Neural crest cell (in vitro differentiated cells): ENCODE measurements around the gene MYH9. TPM values are rescaled to one million over a fixed set of nuclear protein-coding genes. Genes with fewer than 3 reads are reported as not detected.

Source experiments
- DNase-seq: peaks from one replicate; pipeline ENCODE4 v3.0.0; 2021; ENCODE audit warnings: low read depth, mixed read lengths, low spot score
- H3K27ac Mint-ChIP-seq: one replicate; pipeline ENCODE4 v1.8.0; 2021; ENCODE audit warnings: mild to moderate bottlenecking, mixed read lengths; ENCODE audit not compliant: unreplicated experiment
- H3K27me3 Mint-ChIP-seq: 2 replicates; pipeline ENCODE4 v1.8.0; 2021; ENCODE audit warnings: low read depth, mild to moderate bottlenecking, mixed read lengths
- H3K36me3 Mint-ChIP-seq: 2 replicates; pipeline ENCODE4 v1.8.0; 2021; ENCODE audit warnings: low read depth, mild to moderate bottlenecking, mixed read lengths
- H3K4me1 Mint-ChIP-seq: 2 replicates; pipeline ENCODE4 v1.8.0; 2021; ENCODE audit warnings: mixed read lengths
- H3K4me3 Mint-ChIP-seq: one replicate; pipeline ENCODE4 v1.8.0; 2021; ENCODE audit warnings: mild to moderate bottlenecking, mixed read lengths
- H3K9me3 Mint-ChIP-seq: 2 replicates; pipeline ENCODE4 v1.8.0; 2021; ENCODE audit warnings: mixed read lengths
- total RNA-seq: library from RNA; stranded (reverse); gene quantifications from 2 replicates; pipeline ENCODE4 v1.2.1, GENCODE V29; 2021
- TF ChIP-seq, protein P1 (sequence below): fragments of 200-600 bp; sonication (generic); conservative IDR thresholded peaks from 2 replicates; pipeline ENCODE4 v1.5.0; 2021; ENCODE audit warnings: antibody characterized with exemption, mild to moderate bottlenecking

MYH9 gene
- total RNA-seq, 1 donor from 2014 or later = 160 TPM

DNA sequence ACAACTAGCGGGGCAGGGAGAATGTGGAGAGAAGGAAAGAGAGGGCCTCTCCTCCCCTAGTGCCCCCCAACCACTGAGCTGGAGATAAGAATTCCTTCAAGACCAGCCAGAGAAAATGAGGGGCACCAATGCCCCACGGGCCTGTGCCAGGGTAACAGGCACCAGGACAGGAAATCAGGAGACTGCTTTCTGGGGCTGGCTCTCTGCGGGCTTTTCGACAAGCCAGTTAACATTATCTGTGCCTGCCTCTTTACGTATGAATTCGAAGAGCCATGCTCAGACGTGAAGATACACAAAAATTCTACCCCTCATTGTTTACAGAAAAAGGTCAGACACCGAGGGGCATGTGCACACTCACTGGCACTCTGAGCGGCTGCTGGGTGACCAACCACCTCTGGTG is 52.1 kb downstream of the MYH9 start:
- Mint-ChIP-seq H3K27ac (peak overlapping the region; percentile 89), H3K36me3 (peaks cover 15% of the 10 kb centered on the region), H3K4me3 (peak overlapping the region; percentile 25), H3K9me3 (no peaks in the 10 kb centered on the region), H3K4me1 (peaks cover 77% of the 10 kb centered on the region), H3K27me3 (no peaks in the 10 kb centered on the region)
- DNase-seq = no peak
- TF ChIP-seq, protein P1, sequence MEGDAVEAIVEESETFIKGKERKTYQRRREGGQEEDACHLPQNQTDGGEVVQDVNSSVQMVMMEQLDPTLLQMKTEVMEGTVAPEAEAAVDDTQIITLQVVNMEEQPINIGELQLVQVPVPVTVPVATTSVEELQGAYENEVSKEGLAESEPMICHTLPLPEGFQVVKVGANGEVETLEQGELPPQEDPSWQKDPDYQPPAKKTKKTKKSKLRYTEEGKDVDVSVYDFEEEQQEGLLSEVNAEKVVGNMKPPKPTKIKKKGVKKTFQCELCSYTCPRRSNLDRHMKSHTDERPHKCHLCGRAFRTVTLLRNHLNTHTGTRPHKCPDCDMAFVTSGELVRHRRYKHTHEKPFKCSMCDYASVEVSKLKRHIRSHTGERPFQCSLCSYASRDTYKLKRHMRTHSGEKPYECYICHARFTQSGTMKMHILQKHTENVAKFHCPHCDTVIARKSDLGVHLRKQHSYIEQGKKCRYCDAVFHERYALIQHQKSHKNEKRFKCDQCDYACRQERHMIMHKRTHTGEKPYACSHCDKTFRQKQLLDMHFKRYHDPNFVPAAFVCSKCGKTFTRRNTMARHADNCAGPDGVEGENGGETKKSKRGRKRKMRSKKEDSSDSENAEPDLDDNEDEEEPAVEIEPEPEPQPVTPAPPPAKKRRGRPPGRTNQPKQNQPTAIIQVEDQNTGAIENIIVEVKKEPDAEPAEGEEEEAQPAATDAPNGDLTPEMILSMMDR = no peak

DNA sequence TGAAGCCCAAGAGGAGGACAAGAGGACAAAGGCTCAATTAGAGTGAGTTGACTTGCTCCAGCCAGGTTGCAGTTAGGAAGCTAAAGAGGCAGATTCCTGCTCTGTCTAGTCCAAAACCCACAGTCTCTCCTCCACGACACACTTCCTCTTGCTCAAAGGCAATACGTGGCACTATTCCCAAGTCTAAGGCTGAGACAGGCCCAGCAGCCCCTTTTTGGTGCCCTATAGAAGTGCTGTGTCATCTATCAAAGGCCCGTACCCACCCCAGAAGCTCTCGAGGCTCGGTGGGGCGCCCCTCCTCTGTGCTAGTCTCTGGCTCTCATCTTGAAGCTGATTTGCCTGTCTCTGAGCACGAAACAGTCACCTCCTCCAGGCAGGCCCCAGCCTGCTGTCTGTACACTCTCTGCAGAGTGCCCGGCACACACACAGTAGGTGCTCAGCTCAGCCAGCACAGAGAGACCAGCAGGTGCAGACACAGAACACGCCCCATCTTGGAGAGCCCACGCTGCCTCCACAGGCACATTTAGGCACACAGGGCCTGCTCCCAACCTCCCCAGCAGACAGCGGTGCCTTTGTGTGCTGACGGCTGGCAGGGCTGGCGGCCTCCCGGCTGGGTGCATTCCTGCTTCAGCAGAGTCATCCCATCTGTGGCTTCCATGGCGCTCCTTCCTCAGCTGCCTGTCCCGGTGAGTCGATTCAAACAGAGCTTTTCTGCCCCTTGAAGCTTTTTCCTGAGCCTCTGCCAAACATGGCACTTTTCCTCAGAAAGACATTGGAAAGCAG is 52.8 kb downstream of the MYH9 start:
- peak; percentile 33 for DNase-seq
- Mint-ChIP-seq H3K4me3 (peak overlapping the region; percentile 25), H3K27me3 (no peaks in the 10 kb centered on the region), H3K36me3 (peaks cover 13% of the 10 kb centered on the region), H3K4me1 (peaks cover 81% of the 10 kb centered on the region), H3K27ac (peak overlapping the region; percentile 89), H3K9me3 (no peaks in the 10 kb centered on the region)
- TF ChIP-seq, protein P1 = no peak

DNA sequence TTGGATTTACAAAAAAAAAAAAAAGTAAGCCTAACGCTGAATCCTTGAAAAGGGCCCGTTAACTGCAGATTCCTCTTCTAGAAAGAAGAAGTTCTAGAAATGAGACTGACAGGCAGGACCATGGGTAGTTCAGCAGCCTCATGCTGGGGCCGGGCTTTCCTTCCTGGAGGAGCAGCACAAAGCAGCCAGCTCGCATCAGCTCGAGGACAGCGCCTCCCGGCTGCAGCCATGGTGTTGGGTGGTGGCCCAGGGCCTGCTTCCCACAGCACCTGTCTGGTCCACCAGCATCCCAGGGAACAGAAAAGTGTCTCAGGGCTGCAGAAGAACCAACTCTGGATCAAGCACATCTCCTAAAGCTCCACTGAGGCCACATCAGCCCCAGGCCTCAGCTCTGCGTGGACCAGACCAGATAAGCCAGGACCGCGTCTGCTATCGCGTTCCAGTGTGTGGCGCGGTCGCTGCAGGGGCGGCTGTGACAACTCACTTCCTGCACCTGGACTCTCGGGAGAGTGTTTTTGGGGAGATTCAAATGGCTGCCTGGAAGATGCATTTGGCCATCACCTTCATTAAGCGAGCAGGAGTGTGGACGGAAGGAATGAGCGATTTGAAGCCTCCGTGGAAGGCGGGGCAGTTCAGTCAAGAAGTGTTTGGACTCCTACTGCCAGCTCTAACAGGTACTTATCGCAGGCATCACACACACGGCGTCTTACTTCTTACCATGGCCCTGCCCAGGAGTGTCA is 53.5 kb downstream of the MYH9 start:
- peaks cover 11% of the 10 kb centered on the region for H3K36me3 Mint-ChIP-seq
- no peak for DNase-seq
- peaks cover 82% of the 10 kb centered on the region for H3K4me1 Mint-ChIP-seq
- H3K27me3 Mint-ChIP-seq = no peaks in the 10 kb centered on the region
- peak overlapping the region; percentile 89 for H3K27ac Mint-ChIP-seq
- no peak overlapping the region for H3K4me3 Mint-ChIP-seq
- no peaks in the 10 kb centered on the region for H3K9me3 Mint-ChIP-seq
- TF ChIP-seq, protein P1 = no peak

DNA sequence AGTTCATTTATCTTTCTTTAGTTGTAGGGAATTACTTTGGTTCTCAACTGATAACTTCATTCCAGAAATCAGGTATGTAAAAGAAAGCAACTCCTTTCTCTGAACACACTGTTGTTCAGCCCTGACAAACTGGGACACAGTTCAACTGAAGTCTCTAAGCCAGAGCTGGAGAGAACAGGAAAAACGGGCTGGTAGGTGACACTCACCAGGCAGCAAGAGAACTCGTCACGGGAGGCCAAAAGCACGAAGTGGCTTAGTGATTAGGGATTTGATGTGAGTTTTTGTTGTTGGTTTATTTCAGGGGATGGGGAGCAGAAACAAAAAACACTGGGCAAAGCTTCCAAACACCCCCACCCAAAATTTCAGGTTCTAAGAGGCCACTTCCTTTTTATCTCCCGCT is 54.1 kb downstream of the MYH9 start:
- Mint-ChIP-seq H3K27ac (peak overlapping the region; percentile 93), H3K4me1 (peaks cover 84% of the 10 kb centered on the region), H3K4me3 (no peak overlapping the region), H3K27me3 (no peaks in the 10 kb centered on the region), H3K36me3 (peaks cover 6% of the 10 kb centered on the region), H3K9me3 (no peaks in the 10 kb centered on the region)
- no peak for DNase-seq
- TF ChIP-seq, protein P1 = no peak

DNA sequence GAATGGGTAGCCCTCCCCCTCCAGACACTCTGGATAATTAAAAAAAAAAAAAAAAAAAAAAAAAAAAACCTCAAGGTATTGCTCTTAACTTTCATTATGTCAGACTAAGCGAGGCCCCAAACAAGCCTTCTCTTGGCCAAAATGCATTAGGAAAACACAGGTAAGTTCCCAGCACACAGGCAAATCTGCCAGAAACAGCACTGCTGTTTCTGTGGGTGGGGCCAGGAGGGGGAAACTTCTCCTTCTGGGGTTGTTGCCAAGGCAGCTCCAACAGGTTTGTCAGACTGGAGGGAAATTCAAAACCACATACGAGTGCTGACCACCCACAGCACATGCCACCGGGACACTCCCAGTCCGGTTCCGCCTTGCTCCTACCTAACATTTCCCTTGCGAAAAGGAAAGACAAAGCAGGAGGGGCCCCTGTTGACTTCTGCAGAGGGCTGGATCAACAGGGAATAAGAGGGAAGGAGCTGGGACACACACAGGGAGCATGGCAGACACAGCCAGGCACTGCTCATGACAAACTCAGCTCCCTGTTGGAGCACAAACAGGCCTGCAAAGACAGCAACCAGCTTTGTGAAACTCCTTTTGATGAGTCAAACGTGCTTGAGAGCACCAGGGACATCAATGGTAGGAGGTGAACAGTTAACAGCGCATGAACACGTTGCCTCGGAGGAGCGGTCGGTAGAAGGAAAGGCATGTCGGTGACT is 55.0 kb downstream of the MYH9 start:
- Mint-ChIP-seq H3K4me3 (no peak overlapping the region), H3K27ac (peak overlapping the region; percentile 48), H3K9me3 (no peaks in the 10 kb centered on the region), H3K4me1 (peaks cover 93% of the 10 kb centered on the region), H3K36me3 (peaks cover 6% of the 10 kb centered on the region), H3K27me3 (no peaks in the 10 kb centered on the region)
- TF ChIP-seq, protein P1 = no peak
- DNase-seq = no peak
